ENCODE data around the gene XRCC4. TPM values are rescaled to one million over a fixed set of nuclear protein-coding genes. Genes with fewer than 3 reads are reported as not detected.

The XRCC4 gene
- total RNA-seq, 1 experiment from 2014 or later, result 24.6 TPM

GRCh38 chr5:83077662-83078261 is 415 bp downstream of the XRCC4 start:
- Histone ChIP-seq H3K27me3 (ENCODE audit: insufficient read depth, low read length) (no peaks in the 10 kb centered on the region), H3K27ac (ENCODE audit: low read depth, low read length) (peak overlapping the region; percentile 55), H3K36me3 (ENCODE audit: control insufficient read depth in 1 of 2, insufficient read depth in 2 of 2, low read length in 2 of 2) (0 out of 4 replicates have a peak, but pooled peaks cover 0 to 3% of the 10 kb centered on the region in 2 experiments), H3K9me2 (ENCODE audit: insufficient read depth) (no peaks in the 10 kb centered on the region), H3K9me3 (ENCODE audit: control insufficient read depth in 1 of 2, insufficient read depth in 1 of 2, low read depth in 1 of 2, low read length in 2 of 2) (no peaks in the 10 kb centered on the region), H3K4me1 (ENCODE audit: control insufficient read depth in 1 of 2, insufficient read depth in 2 of 2, low read length in 2 of 2) (peaks cover 9 to 18% of the 10 kb centered on the region in 2 experiments; a peak in 3 of 4 replicates), H4K20me1 (ENCODE audit: insufficient read depth) (no peaks in the 10 kb centered on the region), H2AFZ (ENCODE audit: low read depth, low read length, poor library complexity, severe bottlenecking) (peak overlapping the region; percentile 87), H3K4me2 (ENCODE audit: low read length) (peak overlapping the region; percentile 76), H3K79me2 (ENCODE audit: insufficient read depth, low read length) (peaks cover 93% of the 10 kb centered on the region), H3K4me3 (replicated peaks in 1 of 2; ENCODE audit: low read depth in 1 of 2, low read length in 2 of 2) (peak overlapping the region; percentile 86 to 93), H3K9ac (ENCODE audit: low read length) (peak overlapping the region; percentile 92)
- ChIA-PET RAD21 (ENCODE audit: low non-redundant PET in 1 of 2, low total read pairs in 2 of 2, uncharacterized antibody in 2 of 2, unreplicated experiment in 2 of 2) (no interaction called here), POLR2A (interaction anchor here (0.6 to 1.4 kb wide), 12 partner anchors 9 to 203 kb away, joined by 3 to 7 read pairs (median 4); no protein-coding TSS in a partner anchor), CTCF (no interaction called here)
- no peak for DNase-seq (ENCODE audit: low read depth, low spot score)
- no peak for TF ChIP-seq EGR1 (IDR thresholded peaks at IDR 0.05; ENCODE audit: low read depth)
- TF ChIP-seq TCF7L2 (IDR thresholded peaks at IDR 0.05; ENCODE audit: borderline replicate concordance, extremely low read depth, insufficient read depth, insufficient read length), result no peak
- TF ChIP-seq, protein P1, sequence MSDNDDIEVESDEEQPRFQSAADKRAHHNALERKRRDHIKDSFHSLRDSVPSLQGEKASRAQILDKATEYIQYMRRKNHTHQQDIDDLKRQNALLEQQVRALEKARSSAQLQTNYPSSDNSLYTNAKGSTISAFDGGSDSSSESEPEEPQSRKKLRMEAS (IDR thresholded peaks at IDR 0.05), result no peak
- no peak for TF ChIP-seq YY1 (IDR thresholded peaks at IDR 0.05; ENCODE audit: extremely low read depth, insufficient replicate concordance, low read depth, low read length)
- BruUV-seq (replicated peaks), result TSS peak; percentile 85
- peak; percentile 35 for ATAC-seq
- intact Hi-C loops (cut with micrococcal nuclease), result loop anchor here (5.0 to 10.0 kb wide), 4 partner anchors 100 to 723 kb away; partner anchors contain the start of gene VCAN

DNA sequence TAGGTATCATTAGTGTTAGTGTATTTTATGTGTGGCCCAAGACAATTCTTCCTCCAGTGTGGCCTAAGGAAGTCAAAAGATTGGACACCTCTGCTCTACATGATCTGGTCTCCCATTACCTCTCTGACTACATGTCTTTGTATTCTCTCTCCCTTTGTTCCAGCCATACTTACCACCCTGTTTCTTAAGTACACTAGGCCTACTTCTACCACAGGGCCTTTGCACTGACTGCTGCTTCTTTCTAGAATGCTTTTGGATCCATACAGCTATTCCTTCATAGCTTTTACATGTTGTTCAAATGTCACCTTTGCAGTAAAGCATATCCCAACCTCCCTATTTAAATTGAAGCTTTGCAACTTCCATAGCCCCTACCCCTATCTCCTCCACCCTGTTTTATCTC is 5.4 kb downstream of the XRCC4 start:
- BruUV-seq (replicated peaks), result no TSS peak
- Histone ChIP-seq H3K9me3 (ENCODE audit: control insufficient read depth in 1 of 2, insufficient read depth in 1 of 2, low read depth in 1 of 2, low read length in 2 of 2) (no peaks in the 10 kb centered on the region), H4K20me1 (ENCODE audit: insufficient read depth) (no peaks in the 10 kb centered on the region), H3K79me2 (ENCODE audit: insufficient read depth, low read length) (peaks cover 69% of the 10 kb centered on the region), H3K4me3 (replicated peaks in 1 of 2; ENCODE audit: low read depth in 1 of 2, low read length in 2 of 2) (no peak overlapping the region), H3K36me3 (ENCODE audit: control insufficient read depth in 1 of 2, insufficient read depth in 2 of 2, low read length in 2 of 2) (no peaks in the 10 kb centered on the region), H3K9ac (ENCODE audit: low read length) (no peak overlapping the region), H3K9me2 (ENCODE audit: insufficient read depth) (no peaks in the 10 kb centered on the region), H3K4me2 (ENCODE audit: low read length) (no peak overlapping the region), H3K4me1 (ENCODE audit: control insufficient read depth in 1 of 2, insufficient read depth in 2 of 2, low read length in 2 of 2) (peaks cover 5 to 9% of the 10 kb centered on the region in 2 experiments; a peak in 3 of 4 replicates), H2AFZ (ENCODE audit: low read depth, low read length, poor library complexity, severe bottlenecking) (no peak overlapping the region), H3K27me3 (ENCODE audit: insufficient read depth, low read length) (no peaks in the 10 kb centered on the region), H3K27ac (ENCODE audit: low read depth, low read length) (no peak overlapping the region)
- CTCF ChIA-PET, result no interaction called here
- POLR2A ChIA-PET, result no interaction called here
- intact Hi-C loops (cut with micrococcal nuclease), result no loop called here
- RAD21 ChIA-PET (ENCODE audit: low non-redundant PET in 1 of 2, low total read pairs in 2 of 2, uncharacterized antibody in 2 of 2, unreplicated experiment in 2 of 2), result no interaction called here
- ATAC-seq (no peak), DNase-seq (ENCODE audit: low read depth, low spot score) (no peak)
- TF ChIP-seq ATF3 (IDR thresholded peaks at IDR 0.05), result no peak
- no peak for TF ChIP-seq EZH2phosphoT487 (IDR thresholded peaks at IDR 0.05; ENCODE audit: borderline replicate concordance)
- no peak for TF ChIP-seq ZBTB33 (IDR thresholded peaks at IDR 0.05; ENCODE audit: extremely low read depth, insufficient replicate concordance, low read length)
- no peak for TF ChIP-seq CEBPB (IDR thresholded peaks at IDR 0.05; ENCODE audit: low read depth)
- no peak for TF ChIP-seq REST (IDR thresholded peaks at IDR 0.05; ENCODE audit: low read depth)
- TF ChIP-seq CBX3 (IDR thresholded peaks at IDR 0.05; ENCODE audit: low read depth), result no peak
- TF ChIP-seq SIN3A (IDR thresholded peaks at IDR 0.05; ENCODE audit: low read depth), result no peak
- TF ChIP-seq YY1 (IDR thresholded peaks at IDR 0.05; ENCODE audit: extremely low read depth, insufficient replicate concordance, low read depth, low read length), result no peak
- TF ChIP-seq ZNF274 (IDR thresholded peaks at IDR 0.05; ENCODE audit: low read depth, low read length), result no peak
- TF ChIP-seq POLR2AphosphoS5 (IDR thresholded peaks at IDR 0.05; ENCODE audit: low read depth, low read length), result no peak
- TF ChIP-seq EGR1 (IDR thresholded peaks at IDR 0.05; ENCODE audit: low read depth), result no peak
